IPS DF 4.7 (cell line): ENCODE measurements around the gene SNRNP40.
"Not testable (repeated sequence)": the region's sequence is repeated elsewhere in the genome, so short reads cannot be mapped to it uniquely, and the experiment has no call there.

ENCODE experiments used
- DNase-seq: peaks from one replicate; pipeline ENCODE4 v3.0.0-alpha.2; 2013; ENCODE audit warnings: low spot score; ENCODE audit errors: extremely low read depth

Gene SNRNP40

DNA sequence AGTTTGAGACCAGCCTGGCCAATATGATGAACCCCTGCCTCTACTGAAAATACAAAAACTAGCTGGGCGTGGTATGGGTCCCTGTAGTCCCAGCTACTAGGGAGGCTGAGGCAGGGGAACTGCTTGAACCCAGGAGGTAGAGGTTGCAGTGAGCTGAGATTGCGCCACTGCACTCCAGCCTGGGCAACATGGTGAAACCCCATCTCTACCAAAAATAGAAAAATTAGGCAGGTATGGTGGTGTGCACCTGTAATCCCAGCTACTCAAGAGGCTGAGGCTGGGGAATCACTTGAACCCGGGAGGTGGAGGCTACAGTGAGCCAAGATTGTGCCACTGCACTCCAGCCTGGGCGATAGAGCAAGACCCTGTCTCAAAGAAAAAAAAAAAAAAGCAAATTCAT lies 8.8 kb downstream of the SNRNP40 start:
- not testable (repeated sequence) for DNase-seq

DNA sequence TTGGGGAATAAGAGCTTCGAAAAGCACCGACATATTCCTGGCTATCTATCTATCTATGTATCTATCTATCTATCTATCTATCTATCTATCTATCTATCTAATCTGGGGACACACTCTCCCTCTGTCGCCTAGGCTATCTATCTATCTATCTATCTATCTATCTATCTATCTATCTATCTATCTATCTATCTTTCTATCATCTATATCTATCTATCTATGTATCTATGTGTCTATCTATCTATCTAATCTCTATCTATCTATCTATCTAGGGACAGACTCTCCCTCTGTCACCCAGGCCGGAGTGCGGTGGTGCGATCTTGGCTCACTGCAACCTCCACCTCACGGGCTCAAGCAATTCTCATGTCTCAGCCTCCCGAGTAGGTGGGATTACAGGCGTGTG lies 14.2 kb downstream of the SNRNP40 start:
- DNase-seq: not testable (repeated sequence)

DNA sequence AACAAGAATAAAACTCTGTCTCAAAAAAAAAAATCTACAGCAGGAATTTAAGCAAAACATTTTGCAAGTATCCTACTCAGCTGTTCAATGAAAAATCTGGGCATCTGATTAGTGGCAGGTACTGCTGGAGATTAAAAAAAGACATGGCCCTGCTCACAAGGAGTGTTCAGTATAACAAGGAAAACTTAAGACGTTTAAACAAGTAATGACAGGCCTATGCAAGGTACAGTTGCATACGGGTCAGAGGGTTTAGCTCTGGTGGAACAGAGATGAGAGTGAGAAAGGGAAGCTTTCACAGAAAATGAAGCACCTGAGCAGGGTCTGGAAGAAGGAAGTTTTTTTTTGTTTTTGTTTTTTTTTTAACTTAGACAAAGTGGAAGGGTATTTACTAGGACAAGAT lies 23.0 kb downstream of the SNRNP40 start:
- DNase-seq: no peak

DNA sequence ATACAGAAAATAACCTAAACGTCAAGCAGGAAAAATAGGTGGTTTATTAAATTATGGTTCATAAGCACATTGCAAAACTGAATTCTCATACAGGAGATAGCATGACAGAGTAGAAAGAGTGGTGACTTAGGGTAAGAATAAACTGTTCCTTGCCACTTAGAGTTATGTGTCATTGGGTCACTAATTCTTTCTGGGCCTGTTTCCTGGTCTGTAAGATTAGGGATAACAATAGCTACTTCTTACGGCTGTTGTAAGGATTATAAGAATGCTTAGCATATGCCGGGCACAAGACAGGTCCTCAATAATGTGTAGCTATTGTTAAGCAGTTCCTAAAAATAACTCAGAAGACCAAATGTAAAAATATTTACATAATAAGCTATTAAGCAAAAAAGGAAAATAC lies 24.2 kb downstream of the SNRNP40 start:
- DNase-seq: no peak

DNA sequence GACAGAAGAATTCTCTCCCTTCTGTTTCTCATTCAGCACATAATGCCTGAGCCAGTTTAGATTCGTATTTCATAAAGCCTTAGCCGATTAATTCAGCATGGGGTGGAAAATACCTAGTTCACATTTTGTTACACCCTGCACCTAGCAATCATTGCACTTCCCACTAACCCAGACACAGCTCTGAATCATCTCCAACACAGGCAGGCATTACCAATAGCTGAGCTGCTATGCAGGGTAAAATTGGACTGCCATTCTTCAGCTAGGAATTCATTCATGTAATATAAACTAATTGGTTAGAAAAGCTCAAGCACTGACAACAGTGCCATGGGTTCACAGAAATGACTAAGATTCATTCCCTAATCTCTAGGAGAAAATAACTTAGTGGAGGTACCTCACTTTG lies 30.0 kb downstream of the SNRNP40 start:
- no peak for DNase-seq

DNA sequence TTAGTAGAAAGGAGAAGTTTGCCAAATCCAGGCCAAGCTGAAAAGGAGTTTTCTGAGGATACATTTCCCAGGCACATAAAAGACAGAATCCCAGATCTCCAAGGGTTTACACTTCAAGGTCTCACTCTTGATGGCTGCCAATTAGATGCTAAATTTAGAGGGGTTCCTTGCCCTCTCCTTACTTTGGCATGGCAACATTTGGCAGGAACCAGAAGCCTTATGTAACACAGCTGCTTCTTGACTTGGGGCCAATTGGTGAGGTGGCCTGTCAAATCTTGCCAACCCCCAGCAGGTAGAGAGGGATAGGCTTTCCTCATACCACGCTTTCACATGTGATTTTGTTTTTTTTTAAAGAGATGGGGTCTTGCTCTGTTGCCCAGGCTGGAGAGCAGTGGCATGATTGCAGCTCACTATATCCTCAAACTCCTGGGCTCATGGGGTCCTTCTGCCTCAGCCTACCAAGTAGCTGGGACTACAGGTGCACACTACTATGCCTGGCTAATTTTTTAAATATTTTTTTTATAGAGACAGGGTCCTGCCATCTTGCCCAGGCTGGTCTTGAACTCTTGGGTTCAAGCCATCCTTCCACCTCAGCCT lies 31.7 kb downstream of the SNRNP40 start:
- DNase-seq: no peak

GRCh38 chr1:31263408-31263807 lies 33.2 kb downstream of the SNRNP40 start:
- DNase-seq: no peak

- not testable (repeated sequence) for DNase-seq
Measured at GRCh38 chr1:31262393-31262792, 34.2 kb downstream of the SNRNP40 start.

- no peak for DNase-seq
Measured at GRCh38 chr1:31261916-31262315, 34.7 kb downstream of the SNRNP40 start.

- DNase-seq: no peak
Measured at GRCh38 chr1:31259746-31260145, 36.8 kb downstream of the SNRNP40 start.

DNA sequence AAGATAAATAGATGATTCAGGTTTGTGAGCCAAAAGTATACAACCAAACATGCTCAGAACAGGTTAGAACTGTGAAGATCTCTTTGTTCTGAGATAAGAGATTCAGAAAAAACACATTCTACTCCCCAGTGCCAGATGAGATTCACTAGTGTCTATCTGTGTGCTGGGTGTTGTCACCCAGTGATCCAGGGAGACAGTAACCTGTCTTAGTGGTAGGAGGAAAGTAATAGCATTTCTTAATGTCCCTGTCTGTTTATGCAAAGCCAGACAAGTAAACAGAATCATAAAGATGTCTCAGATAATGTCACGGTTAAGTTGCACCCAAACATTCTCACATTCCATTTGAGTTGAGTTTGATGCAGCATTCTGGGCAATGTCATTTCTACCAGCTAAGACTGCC lies 38.0 kb downstream of the SNRNP40 start:
- DNase-seq: no peak

DNA sequence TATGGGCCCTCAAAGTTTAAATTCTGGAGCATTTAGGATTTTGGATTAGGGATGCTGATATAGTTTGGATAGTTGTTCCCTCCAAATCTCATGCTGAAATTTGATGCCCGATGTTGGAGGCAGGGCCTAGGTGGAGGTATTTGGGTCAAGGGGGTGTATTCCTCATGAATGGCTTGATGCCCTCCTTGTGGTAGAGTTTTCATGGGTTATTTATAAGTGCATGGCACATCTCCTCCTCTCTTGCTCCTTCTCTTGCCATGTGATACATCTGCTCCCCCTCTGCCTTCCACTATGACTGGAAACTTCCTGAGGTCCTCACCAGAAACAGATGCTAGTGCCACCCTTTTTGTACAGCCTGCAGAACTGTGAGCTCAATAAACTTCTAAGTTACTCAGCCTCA lies 39.4 kb downstream of the SNRNP40 start:
- no peak for DNase-seq

GRCh38 chr1:31249854-31250253 lies 46.7 kb downstream of the SNRNP40 start:
- DNase-seq: no peak

DNA sequence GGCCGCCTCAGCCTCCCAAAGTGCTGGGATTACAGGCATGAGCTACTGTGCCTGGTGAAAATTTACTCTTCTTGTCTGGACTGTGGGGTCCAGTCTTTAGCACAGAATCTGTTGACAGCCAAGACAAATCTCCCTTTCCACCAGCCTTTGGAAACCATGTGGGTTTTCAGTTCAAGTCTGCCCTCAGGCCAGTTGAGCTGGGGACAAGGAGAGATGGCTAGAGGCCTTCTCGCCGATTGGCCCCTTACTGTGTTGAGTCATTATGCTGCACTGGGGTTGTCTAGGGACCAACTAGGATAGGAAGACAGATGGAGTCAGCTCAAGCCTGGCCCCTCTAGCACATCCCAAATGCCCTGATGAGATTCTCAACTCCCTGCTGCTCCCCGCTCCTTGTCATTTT lies 48.3 kb downstream of the SNRNP40 start:
- DNase-seq: no peak

DNA sequence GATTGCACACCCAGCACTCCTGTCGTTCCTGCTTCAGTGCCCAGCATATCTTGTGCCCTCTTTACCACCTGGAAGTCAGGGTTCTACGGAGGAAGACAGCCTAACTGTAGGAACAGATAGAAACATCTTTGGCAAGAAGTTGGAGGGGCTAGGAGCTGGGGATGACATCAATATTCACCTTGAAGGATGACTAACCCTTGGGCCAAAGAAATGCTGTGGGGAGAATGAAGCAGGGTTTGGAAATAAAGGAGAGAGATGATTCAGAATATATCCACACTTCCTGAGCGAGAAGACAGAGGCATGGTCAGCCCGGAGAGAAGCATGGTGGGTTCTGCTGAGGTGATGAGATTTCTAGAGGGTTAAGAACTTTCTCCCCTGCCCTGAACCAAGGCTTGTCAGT lies 52.3 kb downstream of the SNRNP40 start:
- DNase-seq: no peak

DNA sequence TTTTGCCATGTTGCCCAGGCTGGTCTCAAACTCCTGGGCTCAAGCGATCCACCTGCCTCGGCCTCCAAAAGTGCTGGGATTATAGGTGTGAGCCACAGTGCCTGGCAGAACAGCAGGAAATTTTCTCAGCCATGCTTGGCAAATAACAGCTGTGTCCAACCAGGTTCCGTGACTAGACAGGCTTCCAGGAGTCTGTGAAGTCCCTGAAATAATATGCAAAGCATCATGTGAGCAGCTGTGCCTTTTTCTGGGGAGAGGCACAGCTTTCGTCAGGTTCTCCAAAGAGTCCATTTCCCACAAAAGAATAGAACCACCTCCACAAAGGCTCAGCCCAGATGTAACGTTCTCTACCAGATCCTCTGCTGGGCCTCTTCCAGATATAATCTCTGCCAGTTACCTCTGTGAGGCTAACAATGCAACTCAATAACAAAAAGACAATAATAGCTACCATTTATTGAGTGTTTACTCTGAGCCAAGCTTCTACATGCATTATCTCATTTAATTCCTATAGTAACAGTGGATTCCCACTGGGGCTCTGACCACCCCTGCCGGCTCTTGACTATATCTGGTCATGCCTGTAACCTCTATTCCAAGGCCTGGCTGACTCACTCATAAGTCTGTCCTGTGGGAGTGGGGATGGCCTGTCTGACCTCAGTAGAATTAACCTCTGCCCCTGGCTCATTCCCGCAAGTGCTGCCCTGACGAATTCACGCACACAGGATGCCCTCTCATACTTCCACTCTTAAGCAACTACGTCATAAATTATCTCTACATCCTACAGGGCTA lies 52.9 kb downstream of the SNRNP40 start:
- DNase-seq: no peak

GRCh38 chr1:31241321-31241720 lies 55.3 kb downstream of the SNRNP40 start:
- no peak for DNase-seq

GRCh38 chr1:31239653-31240241 lies 56.8 kb downstream of the SNRNP40 start, which contains the start of gene NKAIN1:
TSS of gene NKAIN1 (minus strand) at chr1:31239887. CDS start at chr1:31239547, 340 bp downstream.
- DNase-seq: no peak

DNA sequence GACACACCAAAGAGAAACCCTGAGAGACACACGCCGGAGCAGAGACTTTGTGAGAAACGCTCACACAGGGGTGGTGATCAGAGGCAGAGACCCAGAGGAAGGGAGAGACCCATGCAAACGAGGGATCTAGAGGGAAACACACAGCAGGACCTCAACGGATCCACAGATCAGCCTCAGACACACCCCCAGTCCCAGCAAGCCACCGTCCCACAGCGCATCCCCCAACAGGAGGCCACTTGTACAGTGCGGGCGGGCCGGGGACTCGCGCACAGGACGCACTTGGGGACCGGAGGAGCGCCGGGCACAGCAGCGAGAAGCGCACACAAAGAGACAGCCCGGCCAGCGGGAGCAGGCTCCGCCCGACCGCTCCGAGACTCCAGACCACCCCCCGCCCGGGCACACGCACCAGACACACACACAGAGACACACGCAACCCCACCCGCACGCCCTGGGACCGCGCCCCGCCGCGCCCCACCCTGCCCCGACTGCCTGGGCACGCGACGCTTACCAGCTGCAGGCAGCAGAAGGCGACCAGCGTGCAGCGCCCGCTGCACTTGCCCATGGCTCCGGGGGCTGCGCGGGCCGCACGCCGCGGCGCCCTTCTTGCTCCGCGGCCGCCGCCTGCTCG lies 57.5 kb downstream of the SNRNP40 start:
- DNase-seq: no peak

DNA sequence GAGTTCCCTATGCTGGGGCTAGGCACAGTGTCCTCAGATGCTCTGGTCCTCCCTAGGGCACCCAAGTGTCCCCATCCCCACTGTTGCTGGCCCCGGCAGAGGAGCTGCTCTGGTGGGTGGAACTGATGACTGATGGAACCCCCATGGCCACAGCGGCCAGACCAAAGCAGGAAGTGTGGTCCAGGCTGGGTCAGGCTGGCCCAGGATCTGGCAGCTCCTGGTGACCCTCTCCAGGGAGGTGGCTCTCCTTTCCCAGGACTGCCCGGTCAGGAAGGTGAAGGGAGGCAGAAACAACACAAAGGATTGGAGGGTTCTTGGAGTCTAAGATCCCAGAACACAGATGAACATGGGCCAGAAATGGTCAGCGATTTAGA lies 58.0 kb downstream of the SNRNP40 start:
- no peak for DNase-seq

- no peak for DNase-seq
Measured at GRCh38 chr1:31234870-31235269, 61.7 kb downstream of the SNRNP40 start.

- no peak for DNase-seq
Measured at GRCh38 chr1:31234123-31234708, 62.4 kb downstream of the SNRNP40 start.
